Measurements from ENCODE around the gene ZDHHC14. TPM values are rescaled to one million over a fixed set of nuclear protein-coding genes. Genes with fewer than 3 reads are reported as not detected.

Gene ZDHHC14
- total and polyA plus RNA-seq, 3 donors from 2014 or later = 28.5 to 74.9 (median 67.9) TPM

DNA sequence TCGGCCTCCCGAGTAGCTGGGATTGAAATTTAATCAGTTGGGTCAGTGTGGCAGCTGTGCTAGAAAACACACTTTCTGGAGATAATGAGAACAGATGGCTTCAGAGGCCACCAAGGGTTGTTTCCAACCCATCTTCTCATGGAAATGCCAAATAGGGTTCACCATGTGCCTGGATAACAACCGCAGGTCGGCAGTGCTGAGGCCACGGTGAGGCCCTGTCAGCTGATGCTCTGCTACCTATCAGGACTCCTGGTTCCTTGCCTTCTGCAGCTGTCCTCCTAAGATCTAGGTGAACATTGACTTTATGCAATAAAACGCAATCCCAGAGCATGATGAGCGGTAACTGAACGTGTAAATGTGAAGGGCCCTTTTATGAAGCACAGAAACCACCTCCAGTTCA, 302.7 kb downstream of the ZDHHC14 start:
- DNase-seq = no peak
- Histone ChIP-seq H3K27ac (no peak overlapping the region), H3K4me1 (no peaks in the 10 kb centered on the region), H3K36me3 (ENCODE audit: low read depth, missing control alignments) (no peaks in the 10 kb centered on the region), H3K9me3 (no peaks in the 10 kb centered on the region), H3K27me3 (no peaks in the 10 kb centered on the region), H3K4me3 (no peak overlapping the region)
- TF ChIP-seq, protein P1, sequence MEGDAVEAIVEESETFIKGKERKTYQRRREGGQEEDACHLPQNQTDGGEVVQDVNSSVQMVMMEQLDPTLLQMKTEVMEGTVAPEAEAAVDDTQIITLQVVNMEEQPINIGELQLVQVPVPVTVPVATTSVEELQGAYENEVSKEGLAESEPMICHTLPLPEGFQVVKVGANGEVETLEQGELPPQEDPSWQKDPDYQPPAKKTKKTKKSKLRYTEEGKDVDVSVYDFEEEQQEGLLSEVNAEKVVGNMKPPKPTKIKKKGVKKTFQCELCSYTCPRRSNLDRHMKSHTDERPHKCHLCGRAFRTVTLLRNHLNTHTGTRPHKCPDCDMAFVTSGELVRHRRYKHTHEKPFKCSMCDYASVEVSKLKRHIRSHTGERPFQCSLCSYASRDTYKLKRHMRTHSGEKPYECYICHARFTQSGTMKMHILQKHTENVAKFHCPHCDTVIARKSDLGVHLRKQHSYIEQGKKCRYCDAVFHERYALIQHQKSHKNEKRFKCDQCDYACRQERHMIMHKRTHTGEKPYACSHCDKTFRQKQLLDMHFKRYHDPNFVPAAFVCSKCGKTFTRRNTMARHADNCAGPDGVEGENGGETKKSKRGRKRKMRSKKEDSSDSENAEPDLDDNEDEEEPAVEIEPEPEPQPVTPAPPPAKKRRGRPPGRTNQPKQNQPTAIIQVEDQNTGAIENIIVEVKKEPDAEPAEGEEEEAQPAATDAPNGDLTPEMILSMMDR (IDR thresholded peaks at IDR 0.05) = no peak
- TF ChIP-seq POLR2A (IDR thresholded peaks at IDR 0.05) = no peak
- intact Hi-C loops (cut with DNase I; ENCODE audit: low total_unique reads) = no loop called here
- 70 to 79% methylated on average over 8 of the region's 8 CpGs for WGBS, 2 donors

DNA sequence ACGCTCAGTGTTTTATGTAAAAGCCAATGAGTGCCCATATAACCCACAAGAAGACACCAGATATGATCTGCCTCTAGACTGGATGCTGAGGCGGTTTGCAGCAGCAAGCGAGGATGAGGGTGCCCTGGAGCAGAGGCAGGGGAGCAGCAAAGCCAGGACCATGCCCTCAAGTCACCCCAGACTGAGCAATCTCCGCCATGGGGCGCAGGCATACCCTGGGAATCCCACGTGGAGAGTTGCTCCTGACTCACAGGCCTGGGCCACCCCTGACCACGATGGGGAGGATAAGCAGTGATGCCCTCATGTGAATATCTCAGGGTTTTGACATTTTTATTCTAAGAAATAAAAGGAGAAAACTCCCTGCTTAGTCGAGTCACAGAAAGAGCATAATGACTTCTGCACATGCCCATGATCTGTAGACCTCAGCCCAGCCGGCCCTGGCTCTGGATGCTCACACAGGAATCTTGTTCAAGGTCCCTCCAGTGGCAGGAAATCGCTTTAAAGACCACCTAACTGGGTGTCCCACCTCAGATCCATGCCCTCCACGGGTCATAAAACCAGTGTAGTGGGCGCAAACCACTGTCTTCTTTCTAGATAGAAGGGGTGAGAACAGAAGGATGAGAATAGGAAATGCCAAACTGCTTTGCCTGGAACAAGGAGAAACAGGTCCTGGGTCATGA, 303.8 kb downstream of the ZDHHC14 start:
- WGBS, 2 donors = 81 to 83% methylated on average over 11 to 12 of the region's 12 CpGs
- no peaks in the 10 kb centered on the region for H3K9me3 ChIP-seq
- intact Hi-C loops (cut with DNase I; ENCODE audit: low total_unique reads) = no loop called here
- H3K4me1 ChIP-seq = no peaks in the 10 kb centered on the region
- TF ChIP-seq, protein P1 (IDR thresholded peaks at IDR 0.05) = no peak
- TF ChIP-seq POLR2A (IDR thresholded peaks at IDR 0.05) = no peak
- H3K4me3 ChIP-seq = no peak overlapping the region
- DNase-seq = no peak
- no peaks in the 10 kb centered on the region for H3K27me3 ChIP-seq
- H3K36me3 ChIP-seq (ENCODE audit: low read depth, missing control alignments) = no peaks in the 10 kb centered on the region
- H3K27ac ChIP-seq = no peak overlapping the region

DNA sequence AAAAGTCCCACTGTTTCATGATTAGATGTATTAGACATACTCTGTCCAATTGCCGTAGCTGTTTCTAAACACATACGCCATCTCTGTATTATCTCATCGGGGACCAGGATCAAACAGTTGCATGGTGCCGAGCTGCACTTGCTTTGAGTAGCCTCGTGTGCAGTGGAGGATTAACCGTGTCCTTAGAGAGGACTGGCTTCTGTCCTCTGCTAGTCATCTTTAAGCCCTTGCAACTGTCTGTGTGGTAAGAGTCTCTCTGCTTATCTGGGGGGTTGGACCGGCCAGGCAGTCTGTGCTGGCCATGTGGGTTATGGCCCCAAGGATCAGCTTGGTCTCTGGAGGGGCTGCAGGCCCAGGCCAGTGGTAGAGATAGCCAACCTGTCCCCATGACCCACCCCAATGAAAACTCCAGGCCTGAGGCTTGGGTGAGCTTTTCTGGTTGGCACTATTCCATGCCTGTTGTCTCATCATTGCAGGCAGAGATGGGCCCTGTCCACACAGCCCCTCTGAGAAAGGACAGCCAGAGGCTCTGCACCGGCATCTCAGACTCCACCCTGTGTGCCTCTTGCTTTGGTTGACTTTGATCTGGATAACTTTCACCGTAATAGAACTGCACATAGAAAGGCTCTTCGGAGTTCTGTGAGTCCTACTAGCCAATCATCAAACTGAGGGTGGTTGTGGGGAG, 304.7 kb downstream of the ZDHHC14 start:
- no peak overlapping the region for H3K27ac ChIP-seq
- intact Hi-C loops (cut with DNase I; ENCODE audit: low total_unique reads) = no loop called here
- no peak overlapping the region for H3K4me3 ChIP-seq
- TF ChIP-seq POLR2A (IDR thresholded peaks at IDR 0.05) = no peak
- TF ChIP-seq, protein P1 (IDR thresholded peaks at IDR 0.05) = no peak
- no peaks in the 10 kb centered on the region for H3K4me1 ChIP-seq
- no peak for DNase-seq
- no peaks in the 10 kb centered on the region for H3K9me3 ChIP-seq
- H3K36me3 ChIP-seq (ENCODE audit: low read depth, missing control alignments) = no peaks in the 10 kb centered on the region
- no peaks in the 10 kb centered on the region for H3K27me3 ChIP-seq
- 89 to 96% methylated on average over 8 to 10 of the region's 10 CpGs for WGBS, 2 donors

DNA sequence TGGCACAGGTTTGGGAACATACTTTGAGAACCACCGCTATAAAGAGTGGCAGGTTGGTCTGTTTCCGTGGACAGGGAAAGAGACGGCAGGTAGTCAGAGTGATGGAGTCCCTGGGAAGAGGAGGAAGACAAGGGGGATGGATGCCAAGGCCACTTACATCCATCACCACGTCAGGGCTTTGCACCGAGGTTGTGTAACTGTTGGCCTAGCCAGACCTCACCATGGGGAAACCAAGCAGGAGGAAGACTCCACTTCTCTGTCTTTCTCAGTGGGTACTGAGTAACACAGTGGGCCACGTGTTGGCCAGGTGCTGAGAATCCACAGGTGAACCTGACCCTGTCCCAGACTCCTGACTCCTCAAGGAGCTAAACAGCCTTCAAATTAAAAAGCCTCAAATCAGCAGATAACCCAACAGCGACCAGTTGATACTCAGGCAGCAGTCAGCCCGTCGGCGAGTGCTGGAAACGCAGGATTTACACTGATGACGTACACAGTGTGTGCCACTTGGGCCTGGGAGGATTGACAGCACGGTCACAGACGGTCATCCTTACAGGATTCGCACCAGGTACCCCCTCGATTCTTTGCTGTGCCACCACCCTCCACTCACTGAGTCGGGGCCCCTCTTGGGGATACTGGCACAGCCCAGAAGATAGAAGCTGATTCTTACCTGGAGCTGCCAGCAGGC, 307.4 kb downstream of the ZDHHC14 start:
- Histone ChIP-seq H3K9me3 (no peaks in the 10 kb centered on the region), H3K4me1 (no peaks in the 10 kb centered on the region), H3K27me3 (no peaks in the 10 kb centered on the region), H3K4me3 (no peak overlapping the region), H3K27ac (no peak overlapping the region), H3K36me3 (ENCODE audit: low read depth, missing control alignments) (no peaks in the 10 kb centered on the region)
- no peak for TF ChIP-seq POLR2A (IDR thresholded peaks at IDR 0.05)
- TF ChIP-seq, protein P1 (IDR thresholded peaks at IDR 0.05) = no peak
- DNase-seq = no peak
- 77 to 83% methylated on average over 13 to 17 of the region's 17 CpGs for WGBS, 2 donors
- intact Hi-C loops (cut with DNase I; ENCODE audit: low total_unique reads) = no loop called here
